ENCODE measurements around the gene DMKN. TPM values are rescaled to one million over a fixed set of nuclear protein-coding genes. Genes with fewer than 3 reads are reported as not detected.
A peak's percentile ranks its signal among the peaks of the same experiment; 100 is the strongest.

DMKN gene
- total RNA-seq, 2 donors from 2014 or later = 8.8 to 13.8 TPM

- ATAC-seq = peak; percentile 89
- intact Hi-C loops (cut with DNase I, micrococcal nuclease) = no loop called here
- peak; percentile 63 to 64 for DNase-seq
Measured at GRCh38 chr19:35509018-35509652, 4.3 kb downstream of the DMKN start.

DNA sequence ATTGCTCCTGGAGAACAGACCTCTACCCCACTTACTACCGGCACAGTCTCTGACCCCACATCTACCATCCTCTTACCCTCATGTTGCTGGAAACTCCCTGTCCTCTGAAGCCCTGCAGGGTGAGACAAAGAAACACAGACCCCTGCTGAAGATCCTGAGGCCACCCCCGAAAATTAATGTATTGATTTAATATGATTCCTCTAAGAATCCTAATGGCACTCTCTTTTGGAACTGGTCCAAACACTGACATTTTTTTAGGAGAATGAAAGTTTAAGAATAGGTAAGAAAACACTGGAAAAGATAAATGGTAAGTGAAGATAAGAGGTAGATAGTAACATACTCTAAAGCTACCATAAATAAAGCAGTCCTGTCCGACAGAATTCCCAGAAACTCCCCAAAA, 5.3 kb downstream of the DMKN start:
- no peak for ATAC-seq
- intact Hi-C loops (cut with DNase I, micrococcal nuclease) = no loop called here
- DNase-seq = no peak

- intact Hi-C loops (cut with DNase I, micrococcal nuclease) = no loop called here
- DNase-seq = no peak
- no peak for ATAC-seq
Measured at GRCh38 chr19:35507561-35507960, 5.9 kb downstream of the DMKN start.

GRCh38 chr19:35506011-35506410, 7.4 kb downstream of the DMKN start:
- intact Hi-C loops (cut with DNase I, micrococcal nuclease) = no loop called here
- no peak for ATAC-seq
- DNase-seq = no peak

DNA sequence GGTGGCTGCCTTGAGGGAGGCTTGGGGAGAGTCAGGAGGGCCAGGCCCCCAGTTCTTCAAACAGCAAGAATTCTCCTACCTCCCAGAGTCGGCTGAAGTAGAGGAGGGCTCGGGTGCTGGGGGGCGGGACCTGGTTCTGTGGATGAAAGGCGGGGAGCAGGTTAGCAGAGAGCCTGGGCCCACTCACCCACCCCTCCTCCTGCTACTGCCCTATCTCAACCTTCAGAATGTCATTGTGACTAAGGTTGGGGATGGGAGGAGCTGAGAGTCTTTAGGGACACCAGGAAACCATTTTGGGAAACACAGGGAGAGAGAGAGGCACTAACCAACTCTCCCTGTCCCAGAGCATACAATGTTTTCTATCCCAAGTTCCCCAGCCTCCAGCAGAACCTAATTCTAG, 10.7 kb downstream of the DMKN start:
- no peak for ATAC-seq
- DNase-seq = no peak
- intact Hi-C loops (cut with DNase I, micrococcal nuclease) = no loop called here

- DNase-seq (peak in 1 of 2 donors; percentile 18), ATAC-seq (no peak)
- intact Hi-C loops (cut with DNase I, micrococcal nuclease) = no loop called here
Measured at GRCh38 chr19:35501684-35502083, 11.8 kb downstream of the DMKN start.

GRCh38 chr19:35500611-35501010, 12.8 kb downstream of the DMKN start:
- ATAC-seq = no peak
- intact Hi-C loops (cut with DNase I, micrococcal nuclease) = no loop called here
- DNase-seq = no peak

DNA sequence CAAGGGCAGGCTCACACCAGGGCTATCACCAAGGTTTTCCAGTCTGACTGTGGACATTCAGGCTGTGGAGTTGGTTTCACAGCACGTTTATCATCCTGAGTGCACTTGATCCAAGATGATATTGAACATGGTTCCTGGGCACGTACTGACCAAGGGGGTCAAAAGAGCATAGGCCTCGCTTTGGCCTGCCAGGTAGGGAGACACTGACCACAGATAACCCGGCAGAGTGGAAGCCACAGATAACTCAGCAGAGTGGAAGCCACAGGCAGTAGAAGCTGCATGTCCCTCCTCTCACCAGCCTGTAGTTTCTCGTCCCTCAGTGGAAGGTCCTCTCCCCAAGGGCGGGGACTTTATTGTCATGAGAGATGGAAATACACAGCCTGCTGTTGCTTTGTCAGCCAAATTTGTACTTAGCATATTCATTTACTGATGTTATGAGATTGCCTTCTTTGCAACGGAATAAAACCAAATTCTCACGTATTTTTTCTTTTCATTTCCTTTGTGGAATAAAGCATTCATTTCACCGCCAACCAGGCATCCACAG, 14.4 kb downstream of the DMKN start:
- ATAC-seq = no peak
- intact Hi-C loops (cut with DNase I, micrococcal nuclease) = loop anchor here in 1 of 2 donors (10.0 kb wide), 1 partner anchor 144 kb away; the partner anchor contains the start of gene FFAR3
- DNase-seq = no peak

DNA sequence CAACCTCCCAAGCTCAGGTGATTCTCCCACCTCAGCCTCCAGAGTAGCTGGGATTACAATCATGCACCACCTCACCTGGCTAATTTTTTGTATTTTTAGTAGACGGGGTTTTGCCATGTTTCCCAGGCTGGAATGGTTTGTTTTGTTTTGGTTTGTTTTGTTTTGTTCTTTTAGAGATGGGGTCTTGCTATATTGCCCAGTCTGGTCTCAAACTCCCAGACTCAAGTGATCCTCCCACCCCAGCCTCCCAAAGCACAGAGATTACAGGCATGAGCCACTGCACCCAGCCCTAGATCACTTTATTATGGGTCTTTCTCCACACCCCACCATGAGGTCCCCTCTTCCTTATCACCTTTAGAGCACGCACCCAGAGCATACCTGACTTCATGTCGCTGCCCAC, 15.2 kb downstream of the DMKN start:
- intact Hi-C loops (cut with DNase I, micrococcal nuclease) = loop anchor here in 1 of 2 donors (10.0 kb wide), 1 partner anchor 143 kb away; the partner anchor contains the start of gene FFAR3
- ATAC-seq (no peak), DNase-seq (no peak)

- intact Hi-C loops (cut with DNase I, micrococcal nuclease) = loop anchor here in 1 of 2 donors (10.0 kb wide), 1 partner anchor 143 kb away; the partner anchor contains the start of gene FFAR3
- DNase-seq (no peak), ATAC-seq (no peak)
Measured at GRCh38 chr19:35497406-35497805, 16.0 kb downstream of the DMKN start.

GRCh38 chr19:35495107-35496064, 18.1 kb downstream of the DMKN start:
- ATAC-seq (peak; percentile 98), DNase-seq (peak; percentile 35 to 64)
- intact Hi-C loops (cut with DNase I, micrococcal nuclease) = loop anchor here in 1 of 2 donors (10.0 kb wide), 1 partner anchor 141 kb away; the partner anchor contains the start of gene FFAR3

GRCh38 chr19:35493971-35494370, 19.5 kb downstream of the DMKN start:
- ATAC-seq = no peak
- DNase-seq = no peak
- intact Hi-C loops (cut with DNase I, micrococcal nuclease) = loop anchor here (5.0 to 10.0 kb wide), 2 partner anchors 139 to 142 kb away; partner anchors contain the start of gene FFAR3 (in 1 of the 2)

DNA sequence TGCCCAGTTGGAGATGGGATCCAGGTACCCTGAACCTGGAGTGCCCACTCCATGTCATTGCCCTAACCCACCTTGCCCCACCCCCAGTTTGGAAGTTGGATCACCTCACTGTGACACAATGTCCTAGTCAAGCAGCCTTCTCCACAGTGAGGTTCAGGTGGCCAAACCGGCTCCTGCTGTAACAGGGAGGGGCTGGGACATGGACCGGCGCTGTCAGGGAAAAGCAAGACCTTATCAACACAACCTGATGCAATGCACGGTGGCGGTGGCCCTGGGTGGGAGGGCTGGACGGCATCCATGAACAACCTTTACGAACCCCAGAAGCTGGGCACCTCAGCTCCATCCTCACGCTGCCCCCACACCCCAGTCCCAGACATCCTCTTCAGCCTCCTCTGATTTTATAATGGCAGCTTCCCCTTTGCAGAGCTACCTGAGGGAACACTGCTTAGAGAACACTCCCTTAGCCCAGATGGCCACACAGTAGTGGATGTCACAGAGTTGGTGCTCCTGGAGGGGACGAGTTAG, 21.6 kb downstream of the DMKN start:
- intact Hi-C loops (cut with DNase I, micrococcal nuclease) = loop anchor here (5.0 to 10.0 kb wide), 2 partner anchors 137 to 140 kb away; partner anchors contain the start of gene FFAR3 (in 1 of the 2)
- ATAC-seq (no peak), DNase-seq (no peak)

- ATAC-seq = no peak
- intact Hi-C loops (cut with DNase I, micrococcal nuclease) = loop anchor here (5.0 to 10.0 kb wide), 2 partner anchors 136 to 138 kb away; partner anchors contain the start of gene FFAR3 (in 1 of the 2)
- no peak for DNase-seq
Measured at GRCh38 chr19:35490364-35490763, 23.1 kb downstream of the DMKN start, which contains the start of gene KRTDAP. KRTDAP (minus strand) TSS chr19:35490464; CDS start chr19:35490442, 22 bp downstream.

GRCh38 chr19:35488677-35489076, 24.8 kb downstream of the DMKN start:
- intact Hi-C loops (cut with DNase I, micrococcal nuclease) = no loop called here
- no peak for ATAC-seq
- no peak for DNase-seq

GRCh38 chr19:35487656-35488182, 25.7 kb downstream of the DMKN start:
- intact Hi-C loops (cut with DNase I, micrococcal nuclease) = no loop called here
- DNase-seq = no peak
- ATAC-seq = no peak

GRCh38 chr19:35486268-35486708, 27.2 kb downstream of the DMKN start:
- ATAC-seq (peak; percentile 45), DNase-seq (no peak)
- intact Hi-C loops (cut with DNase I, micrococcal nuclease) = no loop called here

DNA sequence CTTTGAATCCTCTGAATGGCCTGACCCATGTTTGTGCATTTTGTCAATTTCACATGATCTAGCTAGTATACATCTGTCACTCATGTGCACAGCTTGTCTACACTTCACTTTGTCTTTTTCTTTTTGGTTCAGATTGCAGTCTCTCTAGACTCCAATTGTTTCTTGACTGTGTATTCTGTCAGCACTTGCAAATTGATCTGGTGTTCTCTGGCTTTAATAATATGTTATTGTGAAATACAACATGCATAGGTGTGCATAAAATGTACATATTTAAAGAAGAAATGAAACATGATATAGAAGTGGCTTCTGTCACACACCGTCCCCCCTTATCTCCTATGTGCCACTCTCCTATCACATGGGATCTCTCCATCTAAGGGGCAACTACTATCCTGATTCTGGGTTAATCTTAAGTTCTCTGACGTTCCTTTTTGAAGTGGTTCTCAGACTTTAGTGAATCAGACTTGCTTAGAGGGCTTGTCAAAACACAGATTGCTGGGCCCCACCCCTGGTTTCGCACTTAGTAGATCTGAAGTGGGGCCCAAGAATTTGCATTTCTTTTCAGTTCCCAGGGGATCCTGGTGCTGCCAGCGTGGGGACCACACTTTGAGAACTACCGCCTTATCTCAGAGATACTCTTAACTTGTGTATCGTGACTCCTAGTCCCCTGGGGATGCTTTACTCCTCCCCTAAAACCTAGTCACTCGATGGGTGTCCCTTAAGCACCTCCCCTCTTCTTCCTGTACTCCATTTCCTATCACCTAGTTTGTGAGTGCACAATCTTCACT, 29.0 kb downstream of the DMKN start:
- ATAC-seq (no peak), DNase-seq (no peak)
- intact Hi-C loops (cut with DNase I, micrococcal nuclease) = no loop called here
